CD4-positive, alpha-beta T cell (primary cell): ENCODE measurements around the gene ICOS. TPM values are rescaled to one million over a fixed set of nuclear protein-coding genes. Genes with fewer than 3 reads are reported as not detected.

ENCODE experiments used
- ATAC-seq: fragments of 200-7000 bp; cut with Tn5 transposase; one replicate; pipeline ENCODE4 v1.10.0; 2022; ENCODE audit warnings: mild to moderate bottlenecking; ENCODE audit not compliant: poor library complexity
- CTCF ChIA-PET: fragments of 350-600 bp; sonication (Branson Sonifier 250); formaldehyde crosslinking; loops from one replicate; lab custom pipeline; 2021; ENCODE audit warnings: antibody characterized with exemption, inconsistent platforms; lab: Charles Lee
- POLR2A ChIA-PET: fragments of 350-600 bp; sonication (Branson Sonifier 250); formaldehyde crosslinking; loops from one replicate; lab custom pipeline; 2021; ENCODE audit warnings: antibody characterized with exemption, inconsistent platforms; lab: Charles Lee
- DNase-seq, 14 experiments: peaks; one replicate each; pipeline ENCODE4 v3.0.0-alpha.2; 2013 to 2020; ENCODE audit warnings: mixed read lengths in 2 of 14
- H3K27ac ChIP-seq, 2 donors: one replicate each; pipeline versions ENCODE4 v1.5.1 to v1.7.0; 2013; ENCODE audit warnings: low read length in 2 of 2, low read depth in 1 of 2, mild to moderate bottlenecking in 1 of 2
- H3K27me3 ChIP-seq, 2 experiments: 1 replicate in 1 of 2; 2 replicates in 1 of 2; pipeline versions ENCODE4 v1.6.1 to v1.7.0; 2013; ENCODE audit warnings: low read length in 2 of 2, control low read depth in 1 of 2, mild to moderate bottlenecking in 1 of 2, moderate library complexity in 1 of 2; ENCODE audit not compliant: insufficient read depth in 2 of 2, control insufficient read depth in 1 of 2
- H3K36me3 ChIP-seq: one replicate; pipeline ENCODE4 v1.6.1; 2013; ENCODE audit warnings: low read length, control low read depth; ENCODE audit not compliant: insufficient read depth
- H3K4me1 ChIP-seq: one replicate; pipeline ENCODE4 v1.6.1; 2013; ENCODE audit warnings: low read length, control low read depth; ENCODE audit not compliant: insufficient read depth
- H3K4me3 ChIP-seq: one replicate; pipeline ENCODE4 v1.5.1; 2013; ENCODE audit warnings: mild to moderate bottlenecking, low read length, moderate library complexity
- H3K9me3 ChIP-seq, 2 experiments: 1 replicate in 1 of 2; 2 replicates in 1 of 2; pipeline versions ENCODE4 v1.6.1 to v1.7.0; 2013; ENCODE audit warnings: low read length in 2 of 2, mild to moderate bottlenecking in 2 of 2, control low read depth in 1 of 2, moderate library complexity in 1 of 2; ENCODE audit not compliant: control insufficient read depth in 1 of 2, insufficient read depth in 1 of 2
- H3K27ac Mint-ChIP-seq: one replicate; pipeline ENCODE4 v1.8.0; 2020; ENCODE audit warnings: mixed read lengths
- H3K27me3 Mint-ChIP-seq: one replicate; pipeline ENCODE4 v1.8.0; 2021; ENCODE audit warnings: mixed read lengths
- H3K36me3 Mint-ChIP-seq: one replicate; pipeline ENCODE4 v1.8.0; 2021; ENCODE audit warnings: low read depth, mixed read lengths
- H3K4me1 Mint-ChIP-seq: one replicate; pipeline ENCODE4 v1.8.0; 2021; ENCODE audit warnings: low read depth, mixed read lengths
- H3K4me3 Mint-ChIP-seq: one replicate; pipeline ENCODE4 v1.8.0; 2020; ENCODE audit warnings: mild to moderate bottlenecking, mixed read lengths
- H3K9me3 Mint-ChIP-seq: one replicate; pipeline ENCODE4 v1.8.0; 2020; ENCODE audit warnings: mixed read lengths
- CTCF ChIP-seq: fragments of 200-600 bp; IDR thresholded peaks from one replicate; pipeline ENCODE4 v1.8.0; 2022; ENCODE audit warnings: antibody characterized with exemption, mild to moderate bottlenecking
- intact Hi-C, 2 experiments: fragments of 100-400 bp; cut with DNase I in 1 of 2; cut with micrococcal nuclease in 1 of 2; formaldehyde crosslinking; loops; one replicate each; pipeline versions ENCODE4 v1.15.1 to v1.9.0; 2023 to 2025; cut with DNase I, micrococcal nuclease
- total RNA-seq, 174 experiments: library from RNA in 2 of 174; stranded (reverse) in 2 of 174; gene quantifications; one replicate each; pipeline ENCODE4 v1.2.3 and lab custom pipeline; 2021 to 2026

ICOS gene
- total RNA-seq, 2 experiments from 2014 or later: 93.3 to 98.1 TPM

GRCh38 chr2:204003276-204003990 lies 66.9 kb downstream of the ICOS start:
- Mint-ChIP-seq H3K4me1 (peaks cover 100% of the 10 kb centered on the region), H3K27ac (no peak overlapping the region), H3K9me3 (no peaks in the 10 kb centered on the region), H3K36me3 (no peaks in the 10 kb centered on the region), H3K27me3 (no peaks in the 10 kb centered on the region), H3K4me3 (no peak overlapping the region)
- ChIA-PET CTCF (no interaction called here), POLR2A (no interaction called here)
- intact Hi-C loops: loop anchor here in 1 of 2 experiments (5.0 kb wide), 1 partner anchor 66 kb away; the partner anchor contains the start of gene ICOS
- Histone ChIP-seq H3K4me3 (no peak overlapping the region), H3K9me3 (no peaks in the 10 kb centered on the region), H3K27ac (no peak overlapping the region), H3K4me1 (peaks cover 48% of the 10 kb centered on the region), H3K27me3 (no peaks in the 10 kb centered on the region), H3K36me3 (no peaks in the 10 kb centered on the region)
- DNase-seq: no peak
- TF ChIP-seq CTCF: no peak
- ATAC-seq: no peak

GRCh38 chr2:204004912-204005311 lies 68.3 kb downstream of the ICOS start:
- ChIA-PET CTCF (no interaction called here), POLR2A (interaction anchor here (0.7 kb wide), 1 partner anchor 137 kb away, joined by 3 read pairs; the partner anchor contains the start of gene CTLA4)
- Mint-ChIP-seq H3K9me3 (no peaks in the 10 kb centered on the region), H3K4me3 (no peak overlapping the region), H3K36me3 (no peaks in the 10 kb centered on the region), H3K27ac (peak overlapping the region; percentile 32), H3K27me3 (no peaks in the 10 kb centered on the region), H3K4me1 (peaks cover 96% of the 10 kb centered on the region)
- intact Hi-C loops: loop anchor here in 1 of 2 experiments (5.0 kb wide), 1 partner anchor 68 kb away; the partner anchor contains the start of gene ICOS
- Histone ChIP-seq H3K36me3 (no peaks in the 10 kb centered on the region), H3K27me3 (no peaks in the 10 kb centered on the region), H3K4me3 (no peak overlapping the region), H3K4me1 (peaks cover 40% of the 10 kb centered on the region), H3K9me3 (no peaks in the 10 kb centered on the region), H3K27ac (peak overlapping the region in 1 of 2 donors; percentile 53)
- ATAC-seq (no peak), DNase-seq (no peak)
- no peak for TF ChIP-seq CTCF

GRCh38 chr2:204005940-204006721 lies 69.6 kb downstream of the ICOS start:
- Histone ChIP-seq H3K4me1 (peaks cover 39% of the 10 kb centered on the region), H3K9me3 (no peaks in the 10 kb centered on the region), H3K27me3 (no peaks in the 10 kb centered on the region), H3K36me3 (no peaks in the 10 kb centered on the region), H3K27ac (peak overlapping the region in 1 of 2 donors; percentile 53), H3K4me3 (no peak overlapping the region)
- Mint-ChIP-seq H3K4me1 (peaks cover 89% of the 10 kb centered on the region), H3K27ac (peak overlapping the region; percentile 32), H3K9me3 (no peaks in the 10 kb centered on the region), H3K27me3 (no peaks in the 10 kb centered on the region), H3K4me3 (no peak overlapping the region), H3K36me3 (no peaks in the 10 kb centered on the region)
- ChIA-PET POLR2A (interaction anchor here (0.8 to 1.4 kb wide), 4 partner anchors 11 to 64 kb away, joined by 3 to 10 read pairs (median 3); no protein-coding TSS in a partner anchor), CTCF (no interaction called here)
- intact Hi-C loops: no loop called here
- TF ChIP-seq CTCF: no peak
- DNase-seq (peak in 2 of 14 experiments; percentile 22 to 58), ATAC-seq (peak; percentile 44)
